Erythroblast (primary cell): ENCODE results near the gene DNAH17.

Source experiments
- GATA1 ChIP-seq: IDR thresholded peaks from 2 replicates; pipeline ENCODE4 v1.6.1; 2011; ENCODE audit warnings: low read depth, mild to moderate bottlenecking, control low read depth, low read length, moderate library complexity
- POLR2A ChIP-seq: IDR thresholded peaks from 2 replicates; pipeline ENCODE4 v1.6.1; 2011; ENCODE audit warnings: mild to moderate bottlenecking, low read length

DNA sequence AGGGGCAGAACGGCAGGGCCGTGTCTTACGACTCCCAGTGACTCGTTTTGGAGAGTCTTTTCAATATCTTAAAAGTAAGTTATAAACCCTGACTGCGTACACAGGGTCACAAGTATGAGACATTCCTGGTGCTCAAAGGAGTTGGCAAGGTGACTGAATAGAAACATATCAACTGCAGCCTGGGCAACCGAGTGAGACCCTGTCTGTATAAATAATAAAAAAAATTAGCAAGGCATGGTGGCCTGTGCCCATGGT is 115.5 kb downstream of the DNAH17 start:
- no peak for TF ChIP-seq POLR2A
- no peak for TF ChIP-seq GATA1
